IPS DF 6.9 (cell line): ENCODE data around the gene CHCHD6.

ENCODE experiments used
- DNase-seq: peaks from one replicate; pipeline ENCODE4 v3.0.0-alpha.2; 2013; ENCODE audit warnings: low read depth, low spot score
- H3K27ac ChIP-seq: one replicate; pipeline ENCODE4 v1.5.1; 2013; ENCODE audit warnings: low read length, control low read depth
- H3K27me3 ChIP-seq: 2 replicates; pipeline ENCODE4 v1.6.1; 2013; ENCODE audit warnings: mild to moderate bottlenecking, low read length; ENCODE audit not compliant: control insufficient read depth, insufficient read depth
- H3K36me3 ChIP-seq: 2 replicates; pipeline ENCODE4 v1.6.1; 2013; ENCODE audit warnings: low read length; ENCODE audit not compliant: control insufficient read depth, insufficient read depth
- H3K4me1 ChIP-seq: 2 replicates; pipeline ENCODE4 v1.6.1; 2013; ENCODE audit warnings: low read length; ENCODE audit not compliant: control insufficient read depth, insufficient read depth
- H3K4me3 ChIP-seq: 2 replicates; pipeline ENCODE4 v1.5.1; 2013; ENCODE audit warnings: mild to moderate bottlenecking, low read length
- H3K9me3 ChIP-seq: 2 replicates; pipeline ENCODE4 v1.6.1; 2013; ENCODE audit warnings: low read length, inconsistent platforms; ENCODE audit not compliant: control insufficient read depth, insufficient read depth
- WGBS: extraction: QIAGEN DNeasy Blood & Tissue Kit; methylation state at CpG from one replicate; pipeline ENCODE4 v1.1.7; 2013; ENCODE audit warnings: mixed read lengths, missing lambda C conversion rate; ENCODE audit not compliant: insufficient read length, insufficient coverage; 5-methylcytosine and 5-hydroxymethylcytosine counted together

Gene CHCHD6

DNA sequence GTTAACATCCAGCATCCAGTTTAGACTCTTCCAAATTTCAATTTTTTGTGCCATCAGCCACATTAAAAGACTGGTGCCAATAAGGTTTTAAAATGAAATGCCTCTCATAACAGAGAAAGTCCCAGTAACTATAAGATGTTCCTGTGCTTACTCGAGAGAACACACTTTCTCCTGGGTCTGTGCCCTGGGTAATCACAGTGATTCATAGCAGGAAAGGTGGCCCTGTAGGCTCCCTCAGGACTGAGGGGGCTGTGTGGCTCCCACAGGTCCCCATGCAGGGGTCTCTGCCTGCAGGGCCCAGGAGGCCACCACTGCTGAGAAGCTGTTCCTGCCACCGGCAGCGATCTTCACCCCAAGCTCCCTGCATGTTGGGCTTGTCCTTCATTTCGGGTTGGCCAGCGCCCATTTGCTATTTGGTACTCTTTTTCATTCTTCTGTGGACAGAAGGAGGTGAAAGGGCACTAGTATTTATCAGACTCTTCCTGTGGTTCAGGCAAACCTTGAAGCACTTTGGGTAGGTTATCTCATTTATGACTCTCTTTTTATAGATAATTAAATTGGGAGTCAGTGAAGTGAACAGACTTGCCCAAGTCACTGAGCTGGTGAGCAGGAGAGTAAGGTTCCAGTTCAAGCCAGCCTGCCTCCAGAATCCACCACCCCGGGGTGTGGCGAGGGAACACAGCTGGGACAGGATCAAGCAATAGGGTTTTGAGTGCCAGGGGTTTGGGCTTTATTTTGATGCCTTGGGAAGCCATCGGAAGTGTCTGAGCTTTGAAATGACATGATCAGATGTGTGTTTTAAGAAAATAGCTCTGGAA, 234.7 kb downstream of the CHCHD6 start:
- no peak for DNase-seq
- Histone ChIP-seq H3K4me3 (no peak overlapping the region), H3K9me3 (no peaks in the 10 kb centered on the region), H3K27me3 (no peaks in the 10 kb centered on the region), H3K27ac (no peak overlapping the region), H3K36me3 (no peaks in the 10 kb centered on the region), H3K4me1 (no peaks in the 10 kb centered on the region)
- no CpG with 5 or more reads among the region's 8 CpGs for WGBS

- Histone ChIP-seq H3K4me1 (no peaks in the 10 kb centered on the region), H3K4me3 (no peak overlapping the region), H3K27ac (no peak overlapping the region), H3K36me3 (no peaks in the 10 kb centered on the region), H3K27me3 (no peaks in the 10 kb centered on the region), H3K9me3 (no peaks in the 10 kb centered on the region)
- no peak for DNase-seq
- no CpG with 5 or more reads among the region's 4 CpGs for WGBS
Observed at GRCh38 chr3:126939338-126939718, 235.3 kb downstream of the CHCHD6 start.

- H3K36me3 ChIP-seq: no peaks in the 10 kb centered on the region
- no peak overlapping the region for H3K4me3 ChIP-seq
- no peaks in the 10 kb centered on the region for H3K4me1 ChIP-seq
- H3K27ac ChIP-seq: no peak overlapping the region
- DNase-seq: no peak
- no CpG with 5 or more reads among the region's 3 CpGs for WGBS
- H3K9me3 ChIP-seq: no peaks in the 10 kb centered on the region
- no peaks in the 10 kb centered on the region for H3K27me3 ChIP-seq
Observed at GRCh38 chr3:126939733-126940132, 235.7 kb downstream of the CHCHD6 start.

- no peaks in the 10 kb centered on the region for H3K27me3 ChIP-seq
- WGBS: no CpG with 5 or more reads among the region's 5 CpGs
- no peaks in the 10 kb centered on the region for H3K36me3 ChIP-seq
- no peak for DNase-seq
- no peaks in the 10 kb centered on the region; the same call in 1 of the 2 replicates for H3K4me1 ChIP-seq
- H3K4me3 ChIP-seq: no peak overlapping the region
- H3K9me3 ChIP-seq: no peaks in the 10 kb centered on the region
- no peak overlapping the region for H3K27ac ChIP-seq
Observed at GRCh38 chr3:126941721-126942270, 237.8 kb downstream of the CHCHD6 start.

- no peak overlapping the region for H3K4me3 ChIP-seq
- no peak for DNase-seq
- no peaks in the 10 kb centered on the region for H3K9me3 ChIP-seq
- H3K4me1 ChIP-seq: no peaks in the 10 kb centered on the region; the same call in 1 of the 2 replicates
- WGBS: no CpG with 5 or more reads among the region's 12 CpGs
- H3K27me3 ChIP-seq: no peaks in the 10 kb centered on the region
- H3K27ac ChIP-seq: no peak overlapping the region
- H3K36me3 ChIP-seq: no peaks in the 10 kb centered on the region; the same call in 1 of the 2 replicates
Observed at GRCh38 chr3:126944089-126944965, 240.3 kb downstream of the CHCHD6 start.

DNA sequence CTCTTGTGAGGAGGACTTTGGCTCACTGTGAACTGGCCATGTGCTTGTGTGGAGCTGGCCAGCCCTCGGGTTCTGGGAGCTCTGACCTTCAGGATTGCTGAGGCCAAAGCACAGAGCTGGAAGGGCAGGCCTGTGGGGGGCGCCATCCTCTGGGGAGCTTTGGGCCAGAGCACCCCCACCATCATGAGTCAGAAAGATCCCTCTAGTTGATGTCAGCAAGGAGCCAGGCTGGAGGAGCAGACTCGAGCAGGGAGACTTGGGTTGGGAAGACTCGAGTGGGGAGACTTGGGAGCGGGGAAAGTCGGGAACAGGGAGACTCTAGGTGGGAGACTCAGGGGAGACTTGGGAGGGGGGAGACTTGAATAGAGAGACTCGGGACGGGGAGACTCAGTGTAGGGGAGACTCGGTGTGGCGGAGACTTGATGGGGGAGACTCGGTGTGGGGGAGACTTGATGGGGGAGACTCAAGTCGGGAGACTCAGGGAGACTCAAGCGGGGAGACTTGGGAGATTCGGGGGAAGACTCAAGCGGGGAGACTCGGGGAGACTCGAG, 241.2 kb downstream of the CHCHD6 start:
- H3K27me3 ChIP-seq: no peaks in the 10 kb centered on the region
- no peak for DNase-seq
- H3K36me3 ChIP-seq: no peaks in the 10 kb centered on the region; the same call in 1 of the 2 replicates
- WGBS: no CpG with 5 or more reads among the region's 17 CpGs
- H3K9me3 ChIP-seq: no peaks in the 10 kb centered on the region
- H3K4me3 ChIP-seq: no peak overlapping the region
- H3K27ac ChIP-seq: no peak overlapping the region
- H3K4me1 ChIP-seq: no peaks in the 10 kb centered on the region; the same call in 1 of the 2 replicates

- Histone ChIP-seq H3K27ac (no peak overlapping the region), H3K4me3 (no peak overlapping the region), H3K27me3 (no peaks in the 10 kb centered on the region), H3K4me1 (no peaks in the 10 kb centered on the region; the same call in 1 of the 2 replicates), H3K9me3 (no peaks in the 10 kb centered on the region), H3K36me3 (no peaks in the 10 kb centered on the region; the same call in 1 of the 2 replicates)
- DNase-seq: no peak
- WGBS: no CpG with 5 or more reads among the region's 9 CpGs
Observed at GRCh38 chr3:126945891-126946290, 241.9 kb downstream of the CHCHD6 start.

DNA sequence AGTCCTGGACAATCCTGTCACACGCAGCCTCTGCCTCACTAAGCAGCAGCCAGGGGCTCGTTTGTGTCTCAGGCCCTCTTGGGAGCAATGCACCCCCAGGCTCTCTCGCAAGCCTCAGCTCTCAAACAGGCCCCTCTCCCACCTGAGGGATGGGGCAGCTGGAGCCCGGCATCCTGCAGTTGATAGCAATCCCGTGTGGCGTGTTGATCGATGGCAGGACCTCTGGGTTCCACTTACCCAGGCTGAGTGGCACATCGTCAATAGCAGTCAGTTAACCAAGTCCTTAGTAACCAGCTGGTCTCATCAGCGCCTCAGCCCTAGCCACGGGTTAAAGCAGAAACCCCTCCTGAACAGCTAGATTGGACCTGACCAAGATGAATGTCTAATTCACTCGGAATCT, 242.4 kb downstream of the CHCHD6 start:
- Histone ChIP-seq H3K9me3 (no peaks in the 10 kb centered on the region), H3K4me1 (no peaks in the 10 kb centered on the region; the same call in 1 of the 2 replicates), H3K27me3 (no peaks in the 10 kb centered on the region), H3K27ac (no peak overlapping the region), H3K4me3 (no peak overlapping the region), H3K36me3 (no peaks in the 10 kb centered on the region; the same call in 1 of the 2 replicates)
- no peak for DNase-seq
- no CpG with 5 or more reads among the region's 11 CpGs for WGBS

DNA sequence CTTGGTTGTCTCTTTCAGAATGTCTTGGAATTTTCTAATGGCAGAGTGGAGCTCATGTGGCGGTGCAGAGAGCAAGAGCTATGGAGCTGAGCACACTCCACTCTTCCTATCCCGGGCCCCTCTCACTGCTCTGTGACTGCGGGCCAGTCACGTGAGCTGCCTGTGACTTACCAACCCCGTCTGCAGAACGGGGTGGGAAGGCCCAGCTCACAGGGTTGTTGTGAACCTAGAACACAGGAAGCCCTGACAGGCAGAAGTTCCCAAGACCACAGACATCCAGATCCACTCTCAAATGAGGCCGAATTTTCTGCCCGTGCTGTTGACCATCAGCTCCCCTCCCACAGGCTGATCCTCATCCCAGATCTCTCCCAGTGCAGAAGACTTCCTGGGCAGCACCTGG, 243.4 kb downstream of the CHCHD6 start:
- no peak overlapping the region for H3K27ac ChIP-seq
- no peak overlapping the region for H3K4me3 ChIP-seq
- no peaks in the 10 kb centered on the region; the same call in 1 of the 2 replicates for H3K36me3 ChIP-seq
- WGBS: no CpG with 5 or more reads among the region's 8 CpGs
- no peaks in the 10 kb centered on the region for H3K9me3 ChIP-seq
- no peaks in the 10 kb centered on the region; the same call in 1 of the 2 replicates for H3K4me1 ChIP-seq
- DNase-seq: no peak
- H3K27me3 ChIP-seq: no peaks in the 10 kb centered on the region

DNA sequence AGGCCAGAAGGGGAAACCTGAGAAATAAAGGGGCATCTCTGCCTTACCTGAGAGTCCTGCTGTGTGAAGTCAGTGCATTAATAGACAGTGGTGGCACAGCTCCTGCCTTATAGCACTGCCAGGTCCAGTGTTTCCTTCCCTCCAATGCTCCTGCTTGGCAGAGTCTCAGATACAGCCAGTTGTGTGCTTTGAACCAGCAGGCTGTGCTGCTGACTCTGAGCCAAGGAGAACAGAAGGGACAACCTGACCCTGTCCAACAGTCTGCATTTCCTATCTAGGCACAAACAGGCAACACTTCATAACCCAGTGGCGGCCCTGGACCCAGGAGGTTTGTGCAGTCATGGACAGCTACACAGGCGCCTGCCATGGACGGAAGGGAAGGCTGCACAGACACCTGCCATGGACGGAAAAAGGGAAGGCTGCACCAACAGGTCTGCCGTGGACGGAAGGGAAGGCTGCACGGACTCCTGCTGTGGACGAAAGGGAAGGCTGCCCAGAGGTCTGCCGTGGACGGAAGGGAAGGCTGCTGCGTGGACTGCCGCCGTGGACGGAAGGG, 245.0 kb downstream of the CHCHD6 start:
- no peaks in the 10 kb centered on the region; the same call in 1 of the 2 replicates for H3K4me1 ChIP-seq
- H3K27ac ChIP-seq: no peak overlapping the region
- no CpG with 5 or more reads among the region's 14 CpGs for WGBS
- H3K36me3 ChIP-seq: no peaks in the 10 kb centered on the region; the same call in 1 of the 2 replicates
- H3K4me3 ChIP-seq: no peak overlapping the region
- H3K27me3 ChIP-seq: no peaks in the 10 kb centered on the region
- DNase-seq: no peak
- no peaks in the 10 kb centered on the region for H3K9me3 ChIP-seq
